Neural cell (in vitro differentiated cells): ENCODE measurements around the gene SH3RF1. TPM values are rescaled to one million over a fixed set of nuclear protein-coding genes. Genes with fewer than 3 reads are reported as not detected.

Experiments used
- H2AFZ ChIP-seq: fragments of 200-600, 300-800 bp; sonication (generic), shearing (Covaris generic); 2 replicates; pipeline ENCODE4 v1.6.0; 2014; ENCODE audit warnings: low read depth, mild to moderate bottlenecking, antibody characterized with exemption, low read length, moderate library complexity
- H3F3A ChIP-seq: fragments of 200-600 bp; shearing (Covaris generic); 2 replicates; pipeline ENCODE4 v1.6.1; 2016; ENCODE audit warnings: mild to moderate bottlenecking, moderate library complexity, mixed read lengths, antibody characterized with exemption, low read length; ENCODE audit not compliant: insufficient read depth, poor library complexity, severe bottlenecking
- H3K27ac ChIP-seq: fragments of 200-600, 300-800 bp; sonication (generic), shearing (Covaris generic); 2 replicates; pipeline ENCODE4 v1.5.1; 2014; ENCODE audit warnings: mild to moderate bottlenecking, low read length, moderate library complexity
- H3K27me3 ChIP-seq: fragments of 300-800, 200-600 bp; sonication (generic), shearing (Covaris generic); 2 replicates; pipeline ENCODE4 v1.6.0; 2014; ENCODE audit warnings: mild to moderate bottlenecking, low read depth, low read length, moderate library complexity; ENCODE audit not compliant: insufficient read depth
- H3K36me3 ChIP-seq: fragments of 300-800, 200-600 bp; sonication (generic), shearing (Covaris generic); 2 replicates; pipeline ENCODE4 v1.5.1; 2014; ENCODE audit warnings: mild to moderate bottlenecking, antibody characterized with exemption, low read length, moderate library complexity; ENCODE audit not compliant: insufficient read depth
- H3K4me2 ChIP-seq: fragments of 300-800, 200-600 bp; sonication (generic), shearing (Covaris generic); 2 replicates; pipeline ENCODE4 v1.6.0; 2014; ENCODE audit warnings: mild to moderate bottlenecking, low read length
- H3K4me3 ChIP-seq: fragments of 300-800, 200-600 bp; sonication (generic), shearing (Covaris generic); 2 replicates; pipeline ENCODE4 v1.5.1; 2014; ENCODE audit warnings: mild to moderate bottlenecking, low read length, moderate library complexity
- H3K79me2 ChIP-seq: fragments of 200-600 bp; shearing (Covaris generic); replicated peaks from 2 replicates; pipeline ENCODE4 v1.6.0; 2014; ENCODE audit warnings: mild to moderate bottlenecking, low read length, moderate library complexity; ENCODE audit not compliant: insufficient read depth
- H3K9ac ChIP-seq: fragments of 300-800, 200-600 bp; sonication (generic), shearing (Covaris generic); 2 replicates; pipeline ENCODE4 v1.6.1; 2016; ENCODE audit warnings: mild to moderate bottlenecking, low read length, mixed read lengths
- H3K9me2 ChIP-seq: fragments of 200-600 bp; shearing (Covaris generic); 2 replicates; pipeline ENCODE4 v1.6.1; 2016; ENCODE audit warnings: mild to moderate bottlenecking, low read length, mixed read lengths; ENCODE audit not compliant: insufficient read depth
- H3K9me3 ChIP-seq: fragments of 200-600, 300-800 bp; sonication (generic), shearing (Covaris generic); 2 replicates; pipeline ENCODE4 v1.6.1; 2016; ENCODE audit warnings: mild to moderate bottlenecking, mixed run types, low read length, moderate library complexity, mixed read lengths
- H4K20me1 ChIP-seq: fragments of 200-600 bp; shearing (Covaris generic); 2 replicates; pipeline ENCODE4 v1.6.1; 2016; ENCODE audit warnings: mild to moderate bottlenecking, mixed run types; ENCODE audit not compliant: insufficient read depth
- CTCF ChIP-seq: fragments of 450-650 bp; IDR thresholded peaks from 2 replicates; pipeline ENCODE4 v1.5.1; 2014; ENCODE audit warnings: antibody characterized with exemption, mild to moderate bottlenecking, moderate library complexity; ENCODE audit not compliant: poor library complexity, severe bottlenecking
- EP300 ChIP-seq: fragments of 450-650 bp; conservative IDR thresholded peaks from 2 replicates; pipeline ENCODE4 v1.6.1; 2014; ENCODE audit warnings: antibody characterized with exemption, mild to moderate bottlenecking, moderate library complexity; ENCODE audit not compliant: poor library complexity, severe bottlenecking
- EZH2 ChIP-seq: fragments of 200-600, 300-800 bp; shearing (Covaris generic), sonication (generic); IDR thresholded peaks from 2 replicates; pipeline ENCODE4 v1.6.1; 2014; ENCODE audit warnings: antibody characterized with exemption, low read length, borderline replicate concordance, mild to moderate bottlenecking; ENCODE audit not compliant: insufficient read depth, poor library complexity, severe bottlenecking
- MXI1 ChIP-seq: fragments of 450-650 bp; conservative IDR thresholded peaks from 2 replicates; pipeline ENCODE4 v1.6.1; 2014; ENCODE audit warnings: antibody characterized with exemption, mild to moderate bottlenecking; ENCODE audit not compliant: poor library complexity, severe bottlenecking
- POLR2AphosphoS5 ChIP-seq: IDR thresholded peaks from 2 replicates; pipeline ENCODE4 v1.6.1; 2012
- RAD21 ChIP-seq: fragments of 450-650 bp; conservative IDR thresholded peaks from 2 replicates; pipeline ENCODE4 v1.6.1; 2014; ENCODE audit warnings: antibody characterized with exemption, mild to moderate bottlenecking, moderate library complexity
- REST ChIP-seq: IDR thresholded peaks from 2 replicates; pipeline ENCODE4 v1.6.1; 2012; ENCODE audit warnings: borderline replicate concordance
- SMC3 ChIP-seq: fragments of 450-650 bp; conservative IDR thresholded peaks from 2 replicates; pipeline ENCODE4 v1.6.1; 2014; ENCODE audit warnings: antibody characterized with exemption, mild to moderate bottlenecking, moderate library complexity; ENCODE audit not compliant: poor library complexity
- TAF1 ChIP-seq: IDR thresholded peaks from 2 replicates; pipeline ENCODE4 v1.6.1; 2012; ENCODE audit warnings: low read depth
- polyA plus RNA-seq: library from polyadenylated mRNA; depleted of rRNA; stranded (reverse); fragments of >200 nt; gene quantifications from 2 replicates; pipeline ENCODE4 v1.2.3, GENCODE V29; 2014

Gene SH3RF1
- polyA plus RNA-seq, 1 donor from 2014 or later, result 3.1 TPM

- H3K9ac ChIP-seq, result no peak overlapping the region
- no peaks in the 10 kb centered on the region for H3F3A ChIP-seq
- peaks cover 9% of the 10 kb centered on the region for H3K79me2 ChIP-seq
- H3K9me2 ChIP-seq, result no peaks in the 10 kb centered on the region
- H4K20me1 ChIP-seq, result no peaks in the 10 kb centered on the region
- H3K27ac ChIP-seq, result no peak overlapping the region
- TF ChIP-seq RAD21 (no peak), REST (no peak), EP300 (no peak), CTCF (no peak), TAF1 (no peak), EZH2 (no peak), SMC3 (no peak), MXI1 (no peak), POLR2AphosphoS5 (no peak)
- H3K36me3 ChIP-seq, result no peaks in the 10 kb centered on the region
- H3K4me2 ChIP-seq, result no peak overlapping the region
- H3K27me3 ChIP-seq, result no peaks in the 10 kb centered on the region
- no peaks in the 10 kb centered on the region for H3K9me3 ChIP-seq
- H2AFZ ChIP-seq, result no peak overlapping the region
- H3K4me3 ChIP-seq, result no peak overlapping the region
Measured at GRCh38 chr4:169225812-169226211, 44.9 kb downstream of the SH3RF1 start.

- Histone ChIP-seq H3K9ac (no peak overlapping the region), H3K9me3 (no peaks in the 10 kb centered on the region), H3K4me2 (no peak overlapping the region), H3K79me2 (peaks cover 9% of the 10 kb centered on the region), H3K27me3 (no peaks in the 10 kb centered on the region), H3K9me2 (no peaks in the 10 kb centered on the region), H3K4me3 (no peak overlapping the region), H4K20me1 (no peaks in the 10 kb centered on the region), H3K27ac (no peak overlapping the region), H3K36me3 (no peaks in the 10 kb centered on the region), H2AFZ (no peak overlapping the region), H3F3A (no peaks in the 10 kb centered on the region)
- TF ChIP-seq RAD21, result no peak
- no peak for TF ChIP-seq REST
- no peak for TF ChIP-seq EP300
- TF ChIP-seq EZH2, result no peak
- TF ChIP-seq CTCF, result no peak
- TF ChIP-seq TAF1, result no peak
- TF ChIP-seq SMC3, result no peak
- TF ChIP-seq POLR2AphosphoS5, result no peak
- TF ChIP-seq MXI1, result no peak
Measured at GRCh38 chr4:169225058-169225751, 45.6 kb downstream of the SH3RF1 start.
